ENCODE results near the gene SMARCB1. TPM values are rescaled to one million over a fixed set of nuclear protein-coding genes. Genes with fewer than 3 reads are reported as not detected.

Gene SMARCB1
- polyA plus RNA-seq, 1 donor (not counting 4 experiments of a cell fraction or from before 2014, with no cell fraction given), result 95.2 TPM

- no peak for DNase-seq (ENCODE audit: low read depth, low spot score)
- TF ChIP-seq EZH2 (IDR thresholded peaks at IDR 0.05; ENCODE audit: low read length) (no peak), CTCF (optimal IDR thresholded peaks at IDR 0.05 in 1 of 3, IDR thresholded peaks at IDR 0.05 in 1 of 3, conservative IDR thresholded peaks at IDR 0.05 in 1 of 3; ENCODE audit: extremely low read depth in 1 of 3, insufficient read depth in 2 of 3, low read length in 3 of 3) (no peak)
- dilution Hi-C loops (cut with MboI; ENCODE audit: extremely low pct_ligation_motif_present, low sequenced_read_pairs), result no loop called here
These were observed 32.4 kb upstream of the SMARCB1 start, which contains the start of gene VPREB3 for GRCh38 chr22:23754220-23754919. Gene VPREB3 (minus strand): TSS chr22:23754425. CDS start chr22:23754363, 62 bp downstream.

GRCh38 chr22:23754980-23755636 lies 31.7 kb upstream of the SMARCB1 start:
- no peak for TF ChIP-seq EZH2 (IDR thresholded peaks at IDR 0.05; ENCODE audit: low read length)
- TF ChIP-seq CTCF (optimal IDR thresholded peaks at IDR 0.05 in 1 of 3, IDR thresholded peaks at IDR 0.05 in 1 of 3, conservative IDR thresholded peaks at IDR 0.05 in 1 of 3; ENCODE audit: extremely low read depth in 1 of 3, insufficient read depth in 2 of 3, low read length in 3 of 3), result no peak
- H3K27ac ChIP-seq (ENCODE audit: control insufficient read depth, insufficient read depth, low read length), result no peak overlapping the region
- no peaks in the 10 kb centered on the region for H3K79me2 ChIP-seq (ENCODE audit: control insufficient read depth, insufficient read depth, low read length)
- no peaks in the 10 kb centered on the region for H3K27me3 ChIP-seq (ENCODE audit: control insufficient read depth, extremely low read depth, insufficient read depth, low read length)
- H3K36me3 ChIP-seq (ENCODE audit: control insufficient read depth in 2 of 2, extremely low read depth in 1 of 2, insufficient read depth in 2 of 2, low read length in 2 of 2), result no peaks in the 10 kb centered on the region
- H3K9me3 ChIP-seq (ENCODE audit: control insufficient read depth, low read depth, low read length), result no peaks in the 10 kb centered on the region
- no peaks in the 10 kb centered on the region for H4K20me1 ChIP-seq (ENCODE audit: control insufficient read depth, extremely low read depth, insufficient read depth, low read length)
- H2AFZ ChIP-seq (ENCODE audit: control insufficient read depth, low read length), result no peak overlapping the region
- H3K4me1 ChIP-seq (ENCODE audit: control insufficient read depth, extremely low read depth, insufficient read depth, low read length), result peaks cover 5% of the 10 kb centered on the region
- dilution Hi-C loops (cut with MboI; ENCODE audit: extremely low pct_ligation_motif_present, low sequenced_read_pairs), result no loop called here
- H3K9ac ChIP-seq (ENCODE audit: control insufficient read depth, extremely low read depth, insufficient read depth, low read length), result no peak overlapping the region
- no peak overlapping the region for H3K4me3 ChIP-seq (ENCODE audit: control insufficient read depth in 2 of 3, extremely low read depth in 1 of 3, insufficient read depth in 2 of 3, low read depth in 1 of 3, low read length in 3 of 3)
- no peak overlapping the region for H3K4me2 ChIP-seq (ENCODE audit: control insufficient read depth, extremely low read depth, insufficient read depth, low read depth, low read length)
- FAIRE-seq, result no peak
- no peaks in the 10 kb centered on the region for H3K9me1 ChIP-seq (ENCODE audit: control insufficient read depth, extremely low read depth, insufficient read depth, low read length)
- no peak for DNase-seq (ENCODE audit: low read depth, low spot score)

More at GRCh38 chr22:23754220-23754919, 32.4 kb upstream of the SMARCB1 start, which contains the start of gene VPREB3:
- Histone ChIP-seq H3K79me2 (ENCODE audit: control insufficient read depth, insufficient read depth, low read length) (peaks cover 3% of the 10 kb centered on the region), H3K27me3 (ENCODE audit: control insufficient read depth, extremely low read depth, insufficient read depth, low read length) (no peaks in the 10 kb centered on the region), H3K9ac (ENCODE audit: control insufficient read depth, extremely low read depth, insufficient read depth, low read length) (no peak within 1 kb of the TSS), H3K4me2 (ENCODE audit: control insufficient read depth, extremely low read depth, insufficient read depth, low read depth, low read length) (no peak within 1 kb of the TSS), H3K4me1 (ENCODE audit: control insufficient read depth, extremely low read depth, insufficient read depth, low read length) (peaks cover 11% of the 10 kb centered on the region), H3K4me3 (ENCODE audit: control insufficient read depth in 2 of 3, extremely low read depth in 1 of 3, insufficient read depth in 2 of 3, low read depth in 1 of 3, low read length in 3 of 3) (no peak within 1 kb of the TSS), H3K9me1 (ENCODE audit: control insufficient read depth, extremely low read depth, insufficient read depth, low read length) (no peaks in the 10 kb centered on the region), H3K27ac (ENCODE audit: control insufficient read depth, insufficient read depth, low read length) (no peak within 1 kb of the TSS), H3K36me3 (ENCODE audit: control insufficient read depth in 2 of 2, extremely low read depth in 1 of 2, insufficient read depth in 2 of 2, low read length in 2 of 2) (no peaks in the 10 kb centered on the region), H4K20me1 (ENCODE audit: control insufficient read depth, extremely low read depth, insufficient read depth, low read length) (no peaks in the 10 kb centered on the region), H3K9me3 (ENCODE audit: control insufficient read depth, low read depth, low read length) (no peaks in the 10 kb centered on the region), H2AFZ (ENCODE audit: control insufficient read depth, low read length) (no peak within 1 kb of the TSS)
- FAIRE-seq, result no peak

All from keratinocyte (primary cell).